IMR-90 (cell line): ENCODE results near the gene USP6NL. TPM values are rescaled to one million over a fixed set of nuclear protein-coding genes. Genes with fewer than 3 reads are reported as not detected.

Source experiments
- ATAC-seq: fragments of 200-7000 bp; cut with Tn5 transposase; 2 replicates; pipeline ENCODE4 v1.9.1; 2020; ENCODE audit warnings: low read depth, mild to moderate bottlenecking, moderate library complexity
- BruUV-seq: library from RNA; stranded (reverse); fragments of 400-500 nt; replicated peaks from 2 replicates; lab custom pipeline; 2021; lab: Mats Ljungman, UMichigan
- CTCF ChIA-PET: fragments of 300-600 bp; formaldehyde crosslinking; extraction: SDS; loops from one replicate; lab custom pipeline; 2021; ENCODE audit warnings: antibody characterized with exemption; lab: Yijun Ruan, JAX
- POLR2A ChIA-PET: fragments of 300-600 bp; sonication (Branson Sonifier 250); formaldehyde crosslinking; loops from one replicate; lab custom pipeline; 2022; ENCODE audit warnings: antibody characterized with exemption; ENCODE audit not compliant: unreplicated experiment; lab: Charles Lee
- DNase-seq: peaks from one replicate; pipeline ENCODE4 v3.0.0; 2013
- H2AFZ ChIP-seq: replicated peaks from 2 replicates; pipeline ENCODE3; 2013; ENCODE audit warnings: low read length, mild to moderate bottlenecking; ENCODE audit not compliant: poor library complexity
- H2AK5ac ChIP-seq: 2 replicates; pipeline ENCODE4 v1.6.1; 2013; ENCODE audit warnings: low read depth, low read length, inconsistent platforms
- H2AK9ac ChIP-seq: replicated peaks from 2 replicates; pipeline ENCODE3; 2013; ENCODE audit warnings: mild to moderate bottlenecking, low read depth, low read length, moderate library complexity; ENCODE audit not compliant: poor library complexity
- H2BK120ac ChIP-seq: 2 replicates; pipeline ENCODE4 v1.6.1; 2013; ENCODE audit warnings: low read depth, low read length, inconsistent platforms
- H2BK15ac ChIP-seq: 3 replicates; pipeline ENCODE4 v1.6.1; 2013; ENCODE audit warnings: low read depth, low read length, inconsistent platforms
- H2BK20ac ChIP-seq: 2 replicates; pipeline ENCODE4 v1.6.1; 2013; ENCODE audit warnings: low read depth, mild to moderate bottlenecking, inconsistent platforms, low read length, moderate library complexity
- H2BK5ac ChIP-seq: 2 replicates; pipeline ENCODE4 v1.6.1; 2013; ENCODE audit warnings: mild to moderate bottlenecking, low read depth, low read length, inconsistent platforms; ENCODE audit not compliant: poor library complexity, severe bottlenecking
- H3K14ac ChIP-seq: replicated peaks from 2 replicates; pipeline ENCODE4 v1.6.1; 2013; ENCODE audit warnings: low read depth, low read length, inconsistent platforms
- H3K18ac ChIP-seq: 2 replicates; pipeline ENCODE4 v1.6.1; 2013; ENCODE audit warnings: low read depth, low read length, control low read depth
- H3K23ac ChIP-seq: 2 replicates; pipeline ENCODE4 v1.6.1; 2013; ENCODE audit warnings: low read depth, low read length, inconsistent platforms
- H3K27ac ChIP-seq: 2 replicates; pipeline ENCODE4 v1.5.1; 2013; ENCODE audit warnings: mild to moderate bottlenecking, control low read depth, low read length; ENCODE audit not compliant: insufficient read depth
- H3K27me3 ChIP-seq: 2 replicates; pipeline ENCODE4 v1.6.1; 2013; ENCODE audit warnings: low read length; ENCODE audit not compliant: control insufficient read depth, insufficient read depth
- H3K36me3 ChIP-seq: 2 replicates; pipeline ENCODE4 v1.6.1; 2013; ENCODE audit warnings: low read length, mixed read lengths; ENCODE audit not compliant: control insufficient read depth, insufficient read depth
- H3K4ac ChIP-seq: 2 replicates; pipeline ENCODE4 v1.6.1; 2013; ENCODE audit warnings: low read depth, low read length, inconsistent platforms
- H3K4me1 ChIP-seq: 2 replicates; pipeline ENCODE4 v1.6.1; 2013; ENCODE audit warnings: low read length, mixed read lengths; ENCODE audit not compliant: control insufficient read depth, insufficient read depth
- H3K4me2 ChIP-seq: 2 replicates; pipeline ENCODE4 v1.6.1; 2013; ENCODE audit warnings: low read depth, mild to moderate bottlenecking, control low read depth, low read length, moderate library complexity
- H3K4me3 ChIP-seq: 2 replicates; pipeline ENCODE4 v1.5.1; 2013; ENCODE audit warnings: low read depth, mild to moderate bottlenecking, control low read depth, low read length, moderate library complexity; ENCODE audit not compliant: insufficient read depth
- H3K56ac ChIP-seq: 2 replicates; pipeline ENCODE4 v1.6.1; 2013; ENCODE audit warnings: low read length, inconsistent platforms; ENCODE audit not compliant: insufficient read depth; ENCODE audit errors: extremely low read depth
- H3K79me1 ChIP-seq, 2 experiments: 2 replicates each; pipeline ENCODE4 v1.6.1; 2013; ENCODE audit warnings: low read length in 2 of 2, inconsistent platforms in 1 of 2, low read depth in 1 of 2
- H3K9ac ChIP-seq: 2 replicates; pipeline ENCODE4 v1.6.1; 2013; ENCODE audit warnings: low read depth, low read length, control low read depth
- H3K9me1 ChIP-seq: 2 replicates; pipeline ENCODE4 v1.6.1; 2013; ENCODE audit warnings: low read length, inconsistent platforms; ENCODE audit not compliant: insufficient read depth
- H3K9me3 ChIP-seq: 2 replicates; pipeline ENCODE4 v1.6.1; 2013; ENCODE audit warnings: low read length; ENCODE audit not compliant: control insufficient read depth, insufficient read depth
- H4K20me1 ChIP-seq: 2 replicates; pipeline ENCODE4 v1.6.1; 2013; ENCODE audit warnings: low read length, inconsistent platforms; ENCODE audit not compliant: insufficient read depth
- H4K5ac ChIP-seq: 2 replicates; pipeline ENCODE4 v1.6.1; 2013; ENCODE audit warnings: mild to moderate bottlenecking, low read depth, low read length, control low read depth
- H4K8ac ChIP-seq, 2 experiments: 2 replicates each; pipeline ENCODE4 v1.6.1; 2013; ENCODE audit warnings: low read depth in 2 of 2, low read length in 2 of 2, control low read depth in 1 of 2, inconsistent platforms in 1 of 2
- H4K91ac ChIP-seq: 2 replicates; pipeline ENCODE4 v1.6.1; 2013; ENCODE audit warnings: low read depth, low read length, inconsistent platforms; ENCODE audit not compliant: insufficient read depth
- BHLHE40 ChIP-seq: fragments of 150-350 bp; IDR thresholded peaks from 2 replicates; pipeline ENCODE4 v1.6.1; 2016; ENCODE audit warnings: mild to moderate bottlenecking, low read depth, low read length
- CEBPB ChIP-seq: IDR thresholded peaks from 2 replicates; pipeline ENCODE4 v1.6.1; 2012; ENCODE audit warnings: low read depth, low read length, improper control_type of control experiment
- CHD1 ChIP-seq: IDR thresholded peaks from 2 replicates; pipeline ENCODE4 v1.6.1; 2012; ENCODE audit warnings: low read depth, low read length, improper control_type of control experiment
- CTCF ChIP-seq: conservative IDR thresholded peaks from 2 replicates; pipeline ENCODE4 v1.5.1; 2012; ENCODE audit warnings: mild to moderate bottlenecking, low read depth, low read length, improper control_type of control experiment
- ELK1 ChIP-seq: fragments of 150-350 bp; IDR thresholded peaks from 2 replicates; pipeline ENCODE4 v1.6.1; 2016; ENCODE audit warnings: low read depth, mild to moderate bottlenecking, low read length, moderate library complexity, borderline replicate concordance
- FOS ChIP-seq: fragments of 150-350 bp; IDR thresholded peaks from 2 replicates; pipeline ENCODE4 v1.6.1; 2016; ENCODE audit warnings: low read depth, low read length
- MAFK ChIP-seq: IDR thresholded peaks from 2 replicates; pipeline ENCODE4 v1.6.1; 2012; ENCODE audit warnings: low read depth, low read length, improper control_type of control experiment
- MAZ ChIP-seq: IDR thresholded peaks from 2 replicates; pipeline ENCODE4 v1.6.1; 2012; ENCODE audit warnings: low read depth, mild to moderate bottlenecking, low read length, improper control_type of control experiment, moderate library complexity, borderline replicate concordance
- MXI1 ChIP-seq: IDR thresholded peaks from 2 replicates; pipeline ENCODE4 v1.6.1; 2012; ENCODE audit warnings: low read depth, mild to moderate bottlenecking, low read length, moderate library complexity, borderline replicate concordance
- NFE2L2 ChIP-seq: fragments of 150-350 bp; IDR thresholded peaks from 2 replicates; pipeline ENCODE4 v1.6.1; 2016; ENCODE audit warnings: low read depth, mild to moderate bottlenecking, low read length
- POLR2A ChIP-seq: IDR thresholded peaks from 2 replicates; pipeline ENCODE4 v1.6.1; 2012; ENCODE audit warnings: mild to moderate bottlenecking, low read depth, low read length
- RAD21 ChIP-seq: IDR thresholded peaks from 2 replicates; pipeline ENCODE4 v1.6.1; 2012; ENCODE audit warnings: low read length, improper control_type of control experiment
- RCOR1 ChIP-seq: IDR thresholded peaks from 2 replicates; pipeline ENCODE4 v1.6.1; 2012; ENCODE audit warnings: mild to moderate bottlenecking, low read length, improper control_type of control experiment; ENCODE audit not compliant: insufficient replicate concordance
- RFX5 ChIP-seq: IDR thresholded peaks from 2 replicates; pipeline ENCODE4 v1.8.0; 2012; ENCODE audit warnings: low read depth, mild to moderate bottlenecking, low read length, moderate library complexity
- SMC3 ChIP-seq: fragments of 150-350 bp; IDR thresholded peaks from 2 replicates; pipeline ENCODE4 v1.6.1; 2016; ENCODE audit warnings: low read depth, mild to moderate bottlenecking, antibody characterized with exemption, low read length, moderate library complexity
- USF2 ChIP-seq: fragments of 150-350 bp; IDR thresholded peaks from 2 replicates; pipeline ENCODE4 v1.6.1; 2017; ENCODE audit warnings: mild to moderate bottlenecking, antibody characterized with exemption, low read length, low read depth
- WGBS, 2 experiments: methylation state at CpG; one replicate each; pipeline versions ENCODE4 v1.1.5 to v1.1.7; 2013; ENCODE audit warnings: missing lambda C conversion rate in 2 of 2; ENCODE audit not compliant: insufficient read length in 1 of 2; ENCODE audit errors: extremely low coverage in 2 of 2; 5-methylcytosine and 5-hydroxymethylcytosine counted together
- dilution Hi-C: fragments of 300-500 bp; cut with HindIII; formaldehyde crosslinking; loops from one replicate; pipeline ENCODE4 v1.14.3; 2018; ENCODE audit warnings: low sequenced_read_pairs; ENCODE audit not compliant: unreplicated experiment
- in situ Hi-C: fragments of 300-500 bp; cut with MboI; formaldehyde crosslinking; loops from 3 replicates; pipeline ENCODE4 v1.14.3; 2019; ENCODE audit warnings: low sequenced_read_pairs, inconsistent platforms, mixed read lengths
- intact Hi-C: fragments of 100-400 bp; cut with micrococcal nuclease; formaldehyde crosslinking; loops from 2 replicates; pipeline ENCODE4 v1.10.0; 2022
- polyA plus RNA-seq, 3 experiments: library from polyadenylated mRNA; depleted of rRNA; stranded (reverse); fragments of >200 nt; gene quantifications; 2 replicates each; pipeline ENCODE4 v1.2.3, GENCODE V29; 2012; ENCODE audit warnings: low replicate concordance in 1 of 3
- total RNA-seq: library from RNA; depleted of rRNA; stranded (reverse); fragments of >200 nt; gene quantifications from 2 replicates; pipeline ENCODE4 v1.2.3, GENCODE V29; 2012

USP6NL gene
- total and polyA plus RNA-seq, 2 of the 4 experiments (the other 2 are of a cell fraction) = 7.8 to 9.1 TPM

GRCh38 chr10:11570751-11571150 lies 40.7 kb downstream of the USP6NL start:
- no peak overlapping the region for H3K4ac ChIP-seq
- 100% methylated on average over 1 of the region's 5 CpGs; no CpG with 5 or more reads in 1 of the 2 experiments for WGBS, 2 experiments
- H3K79me1 ChIP-seq = peaks cover 38 to 39% of the 10 kb centered on the region in 2 experiments
- intact Hi-C loops = no loop called here
- H3K9me1 ChIP-seq = no peaks in the 10 kb centered on the region; the same call in 1 of the 2 replicates
- ChIA-PET POLR2A (no interaction called here), CTCF (no interaction called here)
- TF ChIP-seq CHD1 (no peak), CTCF (no peak), FOS (no peak), MAFK (no peak), POLR2A (no peak), SMC3 (no peak), RCOR1 (no peak), RFX5 (no peak), USF2 (no peak), MAZ (no peak), NFE2L2 (no peak), ELK1 (no peak), CEBPB (no peak), BHLHE40 (no peak), MXI1 (no peak), RAD21 (no peak)
- no peak overlapping the region for H3K4me2 ChIP-seq
- H2AK9ac ChIP-seq = no peak overlapping the region
- no peak overlapping the region for H3K18ac ChIP-seq
- no peak overlapping the region for H4K5ac ChIP-seq
- dilution Hi-C loops = no loop called here
- H3K4me3 ChIP-seq = no peak overlapping the region
- H3K56ac ChIP-seq = no peak overlapping the region
- H3K9me3 ChIP-seq = no peaks in the 10 kb centered on the region
- no peak overlapping the region for H2BK120ac ChIP-seq
- DNase-seq = no peak
- no peak overlapping the region for H3K14ac ChIP-seq
- H2AK5ac ChIP-seq = no peak overlapping the region
- H3K27ac ChIP-seq = no peak overlapping the region
- BruUV-seq = no TSS peak
- no peaks in the 10 kb centered on the region for H3K36me3 ChIP-seq
- ATAC-seq = no peak
- H4K20me1 ChIP-seq = no peaks in the 10 kb centered on the region; the same call in 1 of the 2 replicates
- in situ Hi-C loops = no loop called here
- H4K91ac ChIP-seq = no peak overlapping the region
- H2BK5ac ChIP-seq = no peak overlapping the region
- H3K9ac ChIP-seq = no peak overlapping the region
- H3K4me1 ChIP-seq = no peaks in the 10 kb centered on the region
- H2BK15ac ChIP-seq = no peak overlapping the region
- H3K27me3 ChIP-seq = no peaks in the 10 kb centered on the region
- no peak overlapping the region for H3K23ac ChIP-seq
- no peak overlapping the region for H2BK20ac ChIP-seq
- H2AFZ ChIP-seq = no peak overlapping the region
- no peak overlapping the region for H4K8ac ChIP-seq
